Lung (tissue), 12 donors: ENCODE results near the gene ENTPD2. TPM values are rescaled to one million over a fixed set of nuclear protein-coding genes. Genes with fewer than 3 reads are reported as not detected.

Experiments used
- ATAC-seq: fragments of 200-7000 bp; cut with Tn5 transposase; one replicate; pipeline ENCODE4 v1.9.1; 2020; ENCODE audit warnings: moderate number of reproducible peaks; ENCODE audit not compliant: insufficient read depth, low FRiP score
- DNase-seq, 3 donors: peaks; one replicate each; pipeline ENCODE4 v3.0.0-alpha.2; 2013 to 2017
- H3K27ac ChIP-seq, 2 donors: one replicate each; pipeline ENCODE4 v1.5.1; 2013; ENCODE audit warnings: mild to moderate bottlenecking in 2 of 2, moderate library complexity in 2 of 2, control low read depth in 1 of 2, inconsistent platforms in 1 of 2, low read depth in 1 of 2, low read length in 1 of 2
- H3K27me3 ChIP-seq, 3 donors: one replicate each; pipeline ENCODE4 v1.5.1; 2013; ENCODE audit warnings: low read length in 2 of 3; ENCODE audit not compliant: control insufficient read depth in 3 of 3, insufficient read depth in 3 of 3
- H3K36me3 ChIP-seq, 4 donors: one replicate each; pipeline ENCODE4 v1.5.1; 2013; ENCODE audit warnings: low read length in 4 of 4, mild to moderate bottlenecking in 1 of 4, moderate library complexity in 1 of 4; ENCODE audit not compliant: control insufficient read depth in 4 of 4, insufficient read depth in 4 of 4
- H3K4me1 ChIP-seq, 5 donors: one replicate each; pipeline ENCODE4 v1.5.1; 2013; ENCODE audit warnings: low read length in 5 of 5, mild to moderate bottlenecking in 2 of 5, moderate library complexity in 1 of 5; ENCODE audit not compliant: control insufficient read depth in 5 of 5, insufficient read depth in 5 of 5
- H3K4me3 ChIP-seq: one replicate; pipeline ENCODE4 v1.5.1; 2013; ENCODE audit warnings: mild to moderate bottlenecking, control low read depth, moderate library complexity
- H3K9ac ChIP-seq, 2 donors: one replicate each; pipeline ENCODE4 v1.5.1; 2013; ENCODE audit warnings: low read length in 2 of 2, control low read depth in 1 of 2; ENCODE audit not compliant: insufficient read depth in 1 of 2
- H3K9me3 ChIP-seq, 4 donors: one replicate each; pipeline ENCODE4 v1.5.1; 2013; ENCODE audit warnings: low read length in 3 of 4, mild to moderate bottlenecking in 1 of 4, moderate library complexity in 1 of 4; ENCODE audit not compliant: control insufficient read depth in 4 of 4, insufficient read depth in 3 of 4
- WGBS, 2 donors: extraction: QIAGEN DNeasy Blood & Tissue Kit; methylation state at CpG; one replicate each; pipeline ENCODE4 v1.1.7; 2013; 5-methylcytosine and 5-hydroxymethylcytosine counted together
- polyA plus RNA-seq, 2 donors: library from polyadenylated mRNA; stranded (reverse); fragments of 200-250 nt; gene quantifications; one replicate each; pipeline ENCODE4 v1.2.1, GENCODE V29; 2013
- total RNA-seq, 2 donors: library from RNA; depleted of rRNA in 1 of 2; stranded (reverse); fragments of >200 nt in 1 of 2; gene quantifications; one replicate each; pipeline ENCODE4 v1.2.1, GENCODE V29; 2014 to 2021
- TF ChIP-seq, protein P1 (sequence below): IDR thresholded peaks from 2 replicates; pipeline ENCODE4 v1.5.1; 2012; ENCODE audit warnings: mild to moderate bottlenecking; ENCODE audit errors: control extremely low read depth, extremely low read depth
- donor health status: control.
- donor health status: control.
- donor health status: Bipolar disorder and iron deficiency.
- donor health status: healthy.
- donor health status: DM: yes; HTN: yes; CAD: no.

ENTPD2 gene
- total and polyA plus RNA-seq, 4 donors: 0.39 to 3.2 (median 1.2) TPM

DNA sequence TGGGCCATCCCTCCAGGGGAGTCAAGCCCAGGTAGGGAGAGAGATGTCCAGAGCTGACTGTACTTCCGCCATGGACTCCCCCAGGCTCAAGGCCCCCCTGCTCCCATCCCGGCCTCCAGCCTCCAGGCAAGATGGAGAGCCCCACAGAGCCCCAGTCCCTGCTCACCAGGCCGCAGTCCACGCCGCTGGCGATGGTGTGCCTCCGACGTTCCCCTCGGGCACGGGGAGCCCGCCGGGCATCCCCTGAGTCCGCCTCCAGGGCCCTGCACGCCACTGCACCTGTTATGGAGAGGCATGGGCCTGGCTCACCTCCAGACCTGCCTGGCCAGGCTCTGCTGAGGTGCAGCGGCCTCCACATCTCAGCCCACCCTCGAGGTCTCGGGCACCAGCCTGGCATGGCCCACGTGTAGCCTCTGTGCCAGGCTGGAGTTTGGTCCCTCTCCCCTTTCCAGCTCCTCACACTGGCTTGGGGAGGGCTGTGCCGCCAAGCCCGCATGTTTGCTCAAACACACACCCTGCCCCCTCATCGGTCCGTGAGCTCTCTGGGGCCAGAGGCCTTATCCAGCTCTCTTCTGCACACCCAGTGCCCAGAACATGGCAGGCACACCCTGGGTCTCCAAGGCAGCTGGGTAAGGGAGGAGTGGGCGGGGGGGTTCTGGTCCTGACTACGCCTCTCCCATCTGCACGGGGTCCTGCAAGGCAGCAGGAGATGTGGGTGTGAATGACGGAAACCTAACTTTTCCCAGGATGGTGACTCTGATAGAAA, 12.4 kb upstream of the ENTPD2 start:
- Histone ChIP-seq H3K27ac (no peak overlapping the region), H3K4me1 (peaks cover 0 to 22% (median 2%) of the 10 kb centered on the region in 5 donors), H3K27me3 (no peaks in the 10 kb centered on the region), H3K36me3 (no peaks in the 10 kb centered on the region), H3K9ac (no peak overlapping the region), H3K9me3 (no peaks in the 10 kb centered on the region), H3K4me3 (no peak overlapping the region)
- WGBS, 2 donors: 93 to 96% methylated on average over 26 of the region's 26 CpGs
- ATAC-seq: no peak
- TF ChIP-seq, protein P1, sequence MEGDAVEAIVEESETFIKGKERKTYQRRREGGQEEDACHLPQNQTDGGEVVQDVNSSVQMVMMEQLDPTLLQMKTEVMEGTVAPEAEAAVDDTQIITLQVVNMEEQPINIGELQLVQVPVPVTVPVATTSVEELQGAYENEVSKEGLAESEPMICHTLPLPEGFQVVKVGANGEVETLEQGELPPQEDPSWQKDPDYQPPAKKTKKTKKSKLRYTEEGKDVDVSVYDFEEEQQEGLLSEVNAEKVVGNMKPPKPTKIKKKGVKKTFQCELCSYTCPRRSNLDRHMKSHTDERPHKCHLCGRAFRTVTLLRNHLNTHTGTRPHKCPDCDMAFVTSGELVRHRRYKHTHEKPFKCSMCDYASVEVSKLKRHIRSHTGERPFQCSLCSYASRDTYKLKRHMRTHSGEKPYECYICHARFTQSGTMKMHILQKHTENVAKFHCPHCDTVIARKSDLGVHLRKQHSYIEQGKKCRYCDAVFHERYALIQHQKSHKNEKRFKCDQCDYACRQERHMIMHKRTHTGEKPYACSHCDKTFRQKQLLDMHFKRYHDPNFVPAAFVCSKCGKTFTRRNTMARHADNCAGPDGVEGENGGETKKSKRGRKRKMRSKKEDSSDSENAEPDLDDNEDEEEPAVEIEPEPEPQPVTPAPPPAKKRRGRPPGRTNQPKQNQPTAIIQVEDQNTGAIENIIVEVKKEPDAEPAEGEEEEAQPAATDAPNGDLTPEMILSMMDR: no peak
- DNase-seq: no peak

GRCh38 chr9:137065336-137065967, 11.6 kb upstream of the ENTPD2 start:
- no peaks in the 10 kb centered on the region for H3K27me3 ChIP-seq
- no peak overlapping the region for H3K27ac ChIP-seq
- H3K4me1 ChIP-seq: peaks cover 0 to 14% (median 0%) of the 10 kb centered on the region in 5 donors
- WGBS, 2 donors: 92 to 95% methylated on average over 22 to 23 of the region's 23 CpGs
- ATAC-seq (no peak), DNase-seq (no peak)
- no peak overlapping the region for H3K4me3 ChIP-seq
- no peaks in the 10 kb centered on the region for H3K9me3 ChIP-seq
- TF ChIP-seq, protein P1: no peak
- H3K9ac ChIP-seq: no peak overlapping the region
- H3K36me3 ChIP-seq: no peaks in the 10 kb centered on the region

DNA sequence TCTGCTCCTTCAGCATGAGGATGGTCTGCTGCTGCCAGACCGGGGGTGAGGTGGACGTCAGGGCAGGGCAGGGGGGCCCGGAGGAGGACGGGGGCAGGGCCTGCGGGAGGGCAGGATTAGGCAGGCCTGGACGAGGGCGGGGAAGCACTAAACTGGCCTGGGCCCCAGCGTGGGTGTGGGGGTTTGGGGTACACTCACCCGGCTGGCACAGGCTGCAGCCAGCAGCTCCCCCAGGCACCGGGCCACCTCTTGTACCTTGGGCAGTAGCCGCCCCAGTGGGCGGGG, 11.0 kb upstream of the ENTPD2 start:
- H3K9me3 ChIP-seq: no peaks in the 10 kb centered on the region
- 89 to 97% methylated on average over 12 of the region's 12 CpGs for WGBS, 2 donors
- no peak overlapping the region for H3K27ac ChIP-seq
- no peaks in the 10 kb centered on the region for H3K36me3 ChIP-seq
- no peak for ATAC-seq
- TF ChIP-seq, protein P1: no peak
- peaks cover 0 to 14% (median 0%) of the 10 kb centered on the region in 5 donors for H3K4me1 ChIP-seq
- DNase-seq: no peak
- no peaks in the 10 kb centered on the region for H3K27me3 ChIP-seq
- no peak overlapping the region for H3K4me3 ChIP-seq
- H3K9ac ChIP-seq: no peak overlapping the region
